HG02884 (cell line): ENCODE measurements around the gene DLG1.

Source experiments
- ATAC-seq: cut with Tn5 transposase; IDR thresholded peaks from one replicate; pipeline ENCODE4 v1.9.1; 2021; ENCODE audit warnings: mild to moderate bottlenecking, moderate library complexity; ENCODE audit not compliant: unreplicated experiment

The DLG1 gene

GRCh38 chr3:197298341-197298944, at the start of gene DLG1:
Gene DLG1 (minus strand): TSS chr3:197298612. CDS start chr3:197297204, 1,408 bp downstream.
- peak; percentile 44 for ATAC-seq

GRCh38 chr3:197348014-197348413, 49.6 kb upstream of the DLG1 start:
- ATAC-seq = no peak

- ATAC-seq = no peak
Measured at GRCh38 chr3:197345390-197345789, 47.0 kb upstream of the DLG1 start.

DNA sequence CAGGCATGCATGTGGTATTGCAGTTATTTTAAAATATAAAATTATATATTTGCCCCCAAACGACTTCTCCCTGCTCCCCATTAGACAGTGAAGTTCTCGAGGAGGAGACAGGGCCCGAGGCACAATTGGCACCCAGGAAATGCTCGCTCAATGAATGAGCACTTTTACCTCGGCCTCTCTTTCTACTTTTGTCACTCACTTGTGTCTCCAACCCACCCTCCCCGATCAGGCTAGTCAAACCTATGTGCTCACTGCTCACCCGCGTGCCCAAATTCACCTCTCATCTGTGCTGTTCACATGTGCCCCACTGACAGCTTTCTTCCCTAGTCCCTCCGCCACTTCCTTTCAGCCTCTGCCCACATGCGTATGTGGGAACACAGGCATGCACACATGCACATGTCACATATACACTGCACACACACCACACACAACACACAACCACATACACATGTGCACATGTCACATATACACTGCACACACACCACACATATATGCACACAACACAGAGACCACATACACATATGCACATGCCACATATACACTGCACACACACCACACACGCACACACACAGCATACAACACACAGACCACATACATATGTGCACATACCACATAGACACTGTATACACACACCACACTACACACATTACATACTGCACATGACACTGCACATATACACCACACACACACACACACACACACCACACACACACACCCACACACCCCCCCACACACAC, 46.3 kb upstream of the DLG1 start:
- no peak for ATAC-seq

DNA sequence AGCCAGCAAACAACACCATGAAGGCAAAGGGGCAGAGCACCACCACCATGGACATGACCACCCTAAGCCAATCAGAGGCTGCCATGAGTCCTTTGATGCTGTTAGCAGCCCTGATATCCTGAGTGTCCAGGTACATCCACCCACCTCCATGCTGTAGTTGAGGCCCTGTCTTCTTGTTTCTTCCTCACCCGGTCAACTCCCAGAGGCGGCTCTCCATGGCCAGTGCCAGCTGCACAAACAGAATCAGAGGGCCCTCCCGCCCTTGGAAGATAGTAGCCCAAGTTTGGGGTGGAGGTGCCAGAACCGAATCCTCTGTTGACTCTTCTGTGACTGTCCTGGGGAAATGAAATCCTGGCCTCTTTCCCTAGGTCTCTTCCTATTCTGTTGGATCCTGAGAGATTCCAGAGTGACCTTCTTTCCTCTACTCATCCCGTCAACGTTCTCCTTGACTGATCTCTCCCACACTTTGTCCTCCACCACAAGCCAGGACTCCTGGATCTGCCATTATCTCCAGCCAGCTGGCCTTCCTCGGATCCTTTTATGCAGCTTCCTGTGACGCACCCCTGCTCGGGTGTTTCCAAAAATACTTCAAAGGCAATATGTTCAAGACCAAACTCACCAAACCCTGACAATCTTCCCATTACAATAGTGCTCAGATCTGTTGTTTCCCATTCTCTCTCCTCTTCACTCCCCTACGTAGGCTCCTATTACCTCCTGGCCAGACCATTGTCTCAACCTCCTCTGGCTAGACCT, 45.4 kb upstream of the DLG1 start:
- ATAC-seq = no peak

DNA sequence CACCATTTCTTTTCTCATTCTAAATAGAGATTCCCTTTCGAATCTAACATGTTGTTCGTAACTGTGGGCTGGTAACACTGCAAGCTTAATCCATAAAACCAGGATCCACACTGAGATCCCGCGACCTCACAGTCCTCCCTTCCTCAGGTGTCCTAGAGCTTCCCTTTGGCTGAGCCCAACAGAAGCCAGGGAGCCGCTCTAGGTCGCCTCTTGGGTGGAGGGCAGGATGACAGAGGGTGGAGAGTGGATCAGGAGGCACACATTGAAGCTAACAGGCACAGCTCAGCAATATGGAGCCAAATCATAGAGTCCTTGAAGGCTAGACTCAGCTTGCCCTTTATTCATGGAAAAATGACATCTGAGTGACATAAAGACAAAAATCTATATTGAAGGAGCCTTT, 44.7 kb upstream of the DLG1 start:
- ATAC-seq = no peak

DNA sequence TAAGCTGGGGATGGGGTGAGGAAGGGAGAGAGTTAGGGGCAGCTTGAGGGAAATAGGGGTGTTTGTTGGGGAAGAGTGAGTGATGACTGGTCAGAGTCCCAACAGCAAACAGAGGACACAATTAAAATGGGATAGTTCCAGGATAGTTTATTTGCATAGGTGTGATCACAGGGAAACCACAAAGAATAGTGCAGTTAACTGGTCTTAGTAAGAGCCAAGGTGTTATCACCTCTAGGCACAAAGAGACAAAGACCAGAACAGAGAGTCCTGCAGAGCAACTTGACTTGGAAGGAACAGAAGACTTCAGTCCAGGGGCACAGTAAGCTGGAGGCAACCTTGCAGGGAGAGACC, 42.1 kb upstream of the DLG1 start:
- ATAC-seq = no peak

- no peak for ATAC-seq
Measured at GRCh38 chr3:197339841-197340520, 41.6 kb upstream of the DLG1 start.

DNA sequence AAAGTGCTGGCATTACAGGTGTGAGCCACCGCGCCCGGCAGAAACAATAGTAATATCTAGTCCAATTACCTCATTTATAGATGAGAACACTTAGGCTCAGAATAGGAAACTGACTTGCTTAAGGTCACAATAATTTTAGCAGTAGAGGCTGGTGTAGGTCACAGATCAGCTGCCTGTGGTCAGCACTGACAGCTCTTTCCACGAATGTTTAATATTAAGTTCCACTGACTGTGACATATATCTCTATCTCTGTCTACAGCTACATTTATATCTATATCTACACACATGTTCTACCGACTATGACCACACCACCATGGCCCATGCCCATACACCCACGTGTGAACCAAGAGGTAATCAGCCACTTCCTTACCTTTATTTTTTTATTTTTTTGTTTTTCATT, 40.2 kb upstream of the DLG1 start:
- no peak for ATAC-seq

- no peak for ATAC-seq
Measured at GRCh38 chr3:197337656-197338055, 39.2 kb upstream of the DLG1 start.

GRCh38 chr3:197337214-197337613, 38.8 kb upstream of the DLG1 start:
- ATAC-seq = no peak

DNA sequence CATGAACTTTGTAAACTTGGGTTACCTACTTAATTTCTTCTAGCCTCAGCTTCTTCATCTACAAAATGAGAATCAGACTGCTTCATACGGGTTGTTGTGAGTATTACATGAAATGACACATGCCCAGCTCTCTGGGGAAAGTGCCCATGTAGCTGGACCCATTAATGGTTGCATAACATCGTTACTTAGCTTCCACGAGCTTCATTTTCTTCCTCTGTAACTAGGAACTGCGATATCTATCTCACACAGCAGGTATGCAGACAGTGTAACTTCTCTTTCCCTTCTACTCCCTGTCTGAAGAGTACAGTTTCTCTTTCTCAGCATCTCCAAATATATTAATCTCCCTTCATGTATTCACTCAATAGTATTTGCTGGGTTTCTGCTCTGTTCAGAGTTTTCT, 37.9 kb upstream of the DLG1 start:
- ATAC-seq = no peak

- ATAC-seq = no peak
Measured at GRCh38 chr3:197335428-197336132, 37.2 kb upstream of the DLG1 start.

- ATAC-seq = no peak
Measured at GRCh38 chr3:197333901-197334639, 35.7 kb upstream of the DLG1 start.

- no peak for ATAC-seq
Measured at GRCh38 chr3:197331131-197331530, 32.7 kb upstream of the DLG1 start.

DNA sequence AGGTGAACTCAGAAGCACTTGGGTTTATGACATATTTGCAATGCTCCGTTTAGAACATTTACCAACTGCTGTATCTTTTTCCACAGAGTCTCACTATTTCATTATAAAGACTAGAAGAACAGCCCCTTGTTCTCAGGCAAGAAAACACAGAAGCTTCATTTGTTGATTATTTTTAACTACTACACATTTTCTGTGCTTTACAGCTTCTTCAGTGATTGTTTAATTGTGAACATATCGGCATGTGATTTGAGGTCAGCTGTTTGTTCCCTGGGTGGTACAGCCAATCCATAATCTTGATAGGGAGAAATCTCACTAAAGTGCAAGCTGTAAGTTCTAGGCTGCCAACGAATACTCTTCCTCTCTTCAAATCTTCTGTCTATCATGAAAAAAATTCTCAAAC, 31.0 kb upstream of the DLG1 start:
- no peak for ATAC-seq

DNA sequence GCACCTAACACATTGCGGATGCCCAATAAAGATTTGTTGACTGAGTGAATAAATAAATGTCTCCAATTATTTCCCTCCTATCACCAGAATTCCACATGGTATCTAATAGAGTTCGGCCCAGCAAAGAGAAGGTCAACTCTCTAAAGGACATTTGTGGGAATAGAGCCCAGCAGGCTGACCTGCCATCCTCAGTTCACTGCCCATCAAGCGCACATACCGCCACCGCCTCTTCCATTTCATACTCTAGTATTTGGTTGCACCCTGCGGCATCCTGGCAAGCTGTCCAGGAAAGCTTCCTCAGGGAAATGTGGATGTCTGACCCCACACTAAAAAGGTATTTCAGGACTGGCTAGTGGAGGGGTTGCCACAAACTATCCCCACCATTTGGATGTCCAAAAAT, 29.8 kb upstream of the DLG1 start:
- no peak for ATAC-seq

DNA sequence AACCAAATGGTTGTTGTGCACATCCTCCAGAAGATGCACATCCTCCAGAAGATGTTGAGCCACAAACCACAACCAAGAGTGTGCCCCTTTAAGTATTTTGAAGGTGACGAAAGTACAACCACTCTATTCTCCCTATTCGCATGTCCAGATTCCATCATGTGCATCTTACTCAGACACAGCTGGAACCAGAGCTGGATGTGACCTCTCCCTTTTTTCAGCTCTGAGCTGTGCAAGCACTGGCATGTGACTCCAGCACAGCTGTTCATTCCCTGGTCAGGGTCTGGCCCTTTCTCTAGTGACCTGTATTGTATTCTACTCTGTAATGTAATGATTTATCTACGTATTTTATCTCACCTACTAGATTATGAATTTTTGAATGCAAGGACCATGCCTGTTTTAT, 29.3 kb upstream of the DLG1 start:
- ATAC-seq = no peak

GRCh38 chr3:197325773-197326172, 27.4 kb upstream of the DLG1 start:
- ATAC-seq = no peak

- no peak for ATAC-seq
Measured at GRCh38 chr3:197322149-197322548, 23.7 kb upstream of the DLG1 start.
